Renal cortical epithelial cell (primary cell): ENCODE measurements around the gene NFYC. TPM values are rescaled to one million over a fixed set of nuclear protein-coding genes. Genes with fewer than 3 reads are reported as not detected.
A peak's percentile ranks its signal among the peaks of the same experiment; 100 is the strongest.

Source experiments
- DNase-seq: peaks from one replicate; pipeline ENCODE4 v3.0.0-alpha.2; 2011; ENCODE audit warnings: low read depth
- total RNA-seq: library from RNA; depleted of rRNA; stranded (reverse); fragments of >200 nt; gene quantifications from 2 replicates; pipeline ENCODE4 v1.2.3, GENCODE V29; 2014

Gene NFYC
- total RNA-seq, 1 donor from 2014 or later, result 40.4 TPM

DNA sequence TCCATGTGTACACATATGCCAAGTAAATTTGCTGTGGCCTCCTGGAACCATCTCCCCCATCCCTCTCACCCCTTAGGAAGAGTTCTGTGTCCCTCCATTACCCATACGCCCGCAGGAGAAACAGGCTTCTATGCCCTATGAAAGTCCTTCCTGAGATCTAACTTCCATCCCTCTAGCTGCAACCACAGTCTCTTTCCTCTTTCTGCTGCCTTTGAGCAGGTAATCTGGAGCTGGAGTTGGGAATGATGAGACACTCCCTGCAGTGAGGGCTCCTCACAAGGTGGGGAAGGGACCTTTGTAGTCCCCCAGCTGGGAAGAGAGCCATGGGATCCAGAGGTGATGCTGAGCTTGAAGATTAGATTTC lies 90.1 kb downstream of the NFYC start:
- no peak for DNase-seq

DNA sequence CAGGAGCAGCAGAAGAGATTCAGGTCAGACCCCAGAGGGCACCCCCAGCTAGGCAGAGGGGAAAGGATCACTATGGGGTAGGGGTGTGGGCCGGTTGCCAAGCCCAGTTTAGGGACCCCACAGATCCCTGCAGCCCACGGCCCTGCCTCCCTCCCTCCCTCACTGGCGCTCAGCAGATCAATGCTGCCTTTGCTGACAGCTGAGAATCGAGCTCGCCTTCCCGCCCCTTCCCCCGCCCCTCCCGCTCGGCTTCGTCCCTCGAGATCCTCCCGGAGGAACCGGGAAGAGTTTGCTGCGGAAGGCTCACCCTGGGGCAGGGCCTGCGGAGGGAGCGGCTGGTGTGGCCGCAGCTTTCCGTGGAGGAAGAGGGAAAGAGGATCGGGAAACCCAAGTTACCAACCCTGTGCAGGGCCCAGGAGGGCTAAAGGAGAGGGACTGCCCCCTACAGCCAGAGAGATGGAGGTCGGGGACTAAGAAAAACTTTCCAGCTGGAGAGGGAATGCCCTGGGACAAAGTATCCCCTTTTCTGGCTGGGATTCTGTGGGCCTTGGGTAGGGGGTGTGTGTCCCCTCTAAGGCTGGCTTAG lies 91.0 kb downstream of the NFYC start:
- DNase-seq, result no peak

- DNase-seq, result no peak
These were observed 91.7 kb downstream of the NFYC start, which contains the start of gene KCNQ4 for GRCh38 chr1:40783001-40783905. KCNQ4 (plus strand) TSS chr1:40783787; CDS start chr1:40784094, 307 bp downstream.

- DNase-seq, result no peak
These were observed 92.8 kb downstream of the NFYC start for GRCh38 chr1:40784141-40784770.

- no peak for DNase-seq
These were observed 93.3 kb downstream of the NFYC start for GRCh38 chr1:40784771-40785151.

- DNase-seq, result no peak
These were observed 93.9 kb downstream of the NFYC start for GRCh38 chr1:40785446-40785845.

GRCh38 chr1:40786171-40786994 lies 94.9 kb downstream of the NFYC start:
- no peak for DNase-seq

DNA sequence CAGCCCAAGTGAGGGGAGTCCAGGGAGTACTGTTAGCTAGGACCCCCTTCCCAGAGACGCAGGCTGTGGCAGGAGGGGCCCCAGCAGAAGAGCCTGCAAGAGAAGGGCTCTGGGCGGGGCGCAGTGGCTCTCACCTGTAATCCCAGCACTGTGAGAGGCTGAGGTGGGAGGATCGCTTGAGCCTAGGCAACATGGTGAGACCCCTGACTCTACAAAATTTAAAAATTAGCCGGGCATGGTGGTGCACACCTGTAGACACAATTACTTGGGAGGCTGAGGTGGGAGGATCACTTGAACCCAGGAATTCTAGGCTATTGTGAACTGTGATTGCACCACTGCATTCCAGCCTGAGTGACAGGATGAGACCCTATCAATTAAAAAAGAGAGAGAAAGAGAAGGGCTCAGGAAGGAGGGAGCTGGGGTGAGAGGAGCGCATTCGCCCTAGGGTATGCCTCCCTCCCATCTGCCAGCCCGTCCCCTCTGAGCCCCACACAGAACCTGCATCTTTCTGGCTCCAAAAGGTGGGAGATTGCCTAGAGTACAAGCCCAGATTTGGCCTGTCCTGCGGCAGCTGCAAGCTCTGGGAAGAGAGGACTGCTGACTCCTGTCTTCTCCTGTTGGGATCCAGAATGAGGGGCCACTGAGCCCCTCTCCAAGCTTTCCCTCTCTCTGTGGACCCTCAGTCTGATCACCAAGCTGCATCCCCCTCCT lies 95.6 kb downstream of the NFYC start:
- no peak for DNase-seq

DNA sequence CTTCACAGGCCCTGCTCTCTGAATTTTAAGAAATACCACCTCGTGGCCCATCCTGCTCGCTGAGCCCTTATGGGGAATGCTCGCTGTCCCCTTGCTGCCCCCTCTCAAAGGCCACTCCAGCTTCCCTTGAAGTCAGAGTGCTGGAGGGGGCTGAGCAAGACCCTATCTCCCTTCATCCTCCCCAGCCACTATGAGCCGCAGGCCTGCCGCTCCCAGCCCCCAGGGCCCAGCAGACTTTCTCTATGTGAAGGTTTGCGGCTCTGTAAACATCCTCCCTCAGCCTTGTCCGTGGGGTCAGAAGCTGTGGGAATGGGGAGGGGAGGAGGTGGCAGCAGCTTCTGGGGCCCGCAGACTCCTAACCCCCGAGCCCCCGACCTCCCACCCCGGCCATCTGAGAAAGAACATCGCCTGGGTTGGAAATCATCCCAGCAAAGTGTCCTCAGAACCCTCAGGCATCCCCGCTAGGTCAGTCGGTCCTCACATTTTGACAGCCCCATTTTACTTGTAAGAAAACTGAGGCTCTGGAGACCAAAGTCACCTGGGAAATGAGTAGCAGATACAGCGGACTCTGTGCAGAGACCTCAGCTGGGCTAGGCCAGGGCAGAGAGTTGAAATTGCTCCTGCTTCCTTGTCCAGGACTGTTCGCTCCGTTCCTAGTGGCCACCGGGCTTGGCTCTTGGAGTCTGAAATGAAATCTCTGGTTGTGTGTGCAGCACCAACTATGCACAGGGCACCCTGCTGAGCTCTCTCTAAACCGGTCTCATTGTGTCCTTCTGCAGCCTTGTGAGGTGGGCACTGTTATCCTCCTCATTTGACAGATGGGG lies 96.4 kb downstream of the NFYC start:
- no peak for DNase-seq

- no peak for DNase-seq
These were observed 97.2 kb downstream of the NFYC start for GRCh38 chr1:40788561-40789341.

- DNase-seq, result no peak
These were observed 97.8 kb downstream of the NFYC start for GRCh38 chr1:40789342-40789598.

DNA sequence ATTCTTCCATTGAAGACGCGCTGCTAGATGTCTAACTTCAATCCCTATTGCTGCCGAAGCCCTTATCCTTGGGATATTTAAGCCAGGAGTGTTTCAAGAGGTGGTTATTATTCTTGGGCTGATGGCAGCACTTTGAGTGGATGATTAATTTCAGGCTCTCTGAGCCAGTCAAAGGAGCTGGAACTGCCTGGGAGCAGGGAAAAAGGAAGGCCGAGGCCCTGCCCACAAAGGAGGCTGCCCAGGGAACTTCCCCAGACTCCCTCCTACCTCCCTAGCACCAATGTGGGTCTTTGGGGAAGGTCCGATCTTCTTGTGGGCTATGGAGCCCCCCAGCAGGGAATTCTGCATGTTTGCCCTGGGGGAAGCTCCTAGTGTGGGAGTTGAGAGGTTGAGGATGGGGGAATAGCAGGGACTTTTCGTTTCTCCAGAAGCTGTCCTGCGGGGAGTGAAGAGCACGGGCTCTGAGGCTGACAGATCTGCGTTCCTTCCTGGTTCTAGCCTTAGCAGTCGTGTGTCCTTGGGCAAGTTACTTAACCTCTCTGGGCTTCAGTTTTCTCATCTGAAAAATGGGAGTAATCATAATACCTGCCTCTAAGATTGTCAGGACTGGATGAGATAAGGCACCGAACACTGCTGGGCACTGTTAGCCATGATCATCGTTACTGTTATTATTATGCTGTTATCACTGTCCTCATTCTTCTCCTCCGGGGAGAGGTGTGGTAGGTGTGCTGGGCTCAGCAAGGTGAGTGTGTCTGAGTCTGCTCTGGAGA lies 98.3 kb downstream of the NFYC start:
- DNase-seq, result peak; percentile 30

DNA sequence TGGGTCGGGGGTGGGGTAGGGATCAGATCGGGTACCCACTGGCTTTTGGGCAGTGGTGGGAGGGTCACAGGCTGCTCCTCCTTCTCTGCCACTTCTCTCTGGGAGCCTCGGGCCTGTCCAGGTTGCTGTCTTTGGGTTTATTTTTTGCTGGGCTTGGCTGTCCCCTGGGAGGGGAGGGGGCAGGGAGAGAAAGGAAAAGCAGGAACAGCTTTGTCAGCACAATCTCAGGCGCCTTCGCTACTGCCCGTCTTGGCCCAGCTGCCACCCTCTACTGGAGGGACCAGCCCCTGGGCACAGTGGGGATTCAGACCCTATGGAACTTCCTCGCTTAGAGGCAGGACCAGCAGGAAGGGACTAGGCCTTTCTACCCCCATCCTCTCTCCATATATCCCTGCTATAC lies 100.5 kb downstream of the NFYC start:
- no peak for DNase-seq

DNA sequence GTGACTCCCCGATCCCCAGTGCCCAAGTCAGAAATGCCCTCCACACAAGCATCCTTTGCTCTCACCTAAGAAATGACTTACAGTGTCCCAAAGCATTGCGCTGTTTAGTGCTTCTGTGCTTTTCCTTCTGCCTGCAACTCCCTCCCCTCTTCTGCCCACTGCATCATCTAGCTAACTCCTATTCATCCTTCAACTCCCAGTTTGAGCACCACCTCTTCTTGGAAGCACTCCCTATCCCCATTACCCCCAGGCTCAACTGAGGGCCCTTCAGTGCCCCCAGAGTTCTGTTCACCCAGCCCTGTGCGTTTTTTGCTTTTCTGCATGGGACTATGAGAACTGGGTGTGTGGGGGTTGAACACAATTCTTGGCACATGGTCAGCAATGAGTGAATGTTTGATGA lies 102.1 kb downstream of the NFYC start:
- DNase-seq, result no peak

DNA sequence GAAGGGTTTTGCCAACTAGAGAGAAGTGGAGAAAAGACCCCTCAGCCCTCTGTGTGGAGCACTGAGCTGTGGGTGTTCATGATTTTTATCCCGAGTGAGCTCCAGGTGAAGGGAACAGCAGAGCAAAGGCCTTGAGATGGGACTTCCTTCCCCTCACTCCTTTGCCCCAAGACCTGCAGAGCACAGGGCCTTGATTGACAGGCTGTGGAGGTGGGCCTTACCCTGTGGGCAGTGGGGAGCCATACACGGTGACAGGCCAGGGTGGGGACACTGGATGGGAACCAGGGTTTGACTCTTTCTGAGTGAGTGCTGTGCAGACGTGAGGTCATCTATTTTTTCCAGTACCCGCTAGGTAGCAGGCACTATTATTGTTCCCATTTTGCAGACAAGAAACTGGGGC lies 102.5 kb downstream of the NFYC start:
- no peak for DNase-seq

DNA sequence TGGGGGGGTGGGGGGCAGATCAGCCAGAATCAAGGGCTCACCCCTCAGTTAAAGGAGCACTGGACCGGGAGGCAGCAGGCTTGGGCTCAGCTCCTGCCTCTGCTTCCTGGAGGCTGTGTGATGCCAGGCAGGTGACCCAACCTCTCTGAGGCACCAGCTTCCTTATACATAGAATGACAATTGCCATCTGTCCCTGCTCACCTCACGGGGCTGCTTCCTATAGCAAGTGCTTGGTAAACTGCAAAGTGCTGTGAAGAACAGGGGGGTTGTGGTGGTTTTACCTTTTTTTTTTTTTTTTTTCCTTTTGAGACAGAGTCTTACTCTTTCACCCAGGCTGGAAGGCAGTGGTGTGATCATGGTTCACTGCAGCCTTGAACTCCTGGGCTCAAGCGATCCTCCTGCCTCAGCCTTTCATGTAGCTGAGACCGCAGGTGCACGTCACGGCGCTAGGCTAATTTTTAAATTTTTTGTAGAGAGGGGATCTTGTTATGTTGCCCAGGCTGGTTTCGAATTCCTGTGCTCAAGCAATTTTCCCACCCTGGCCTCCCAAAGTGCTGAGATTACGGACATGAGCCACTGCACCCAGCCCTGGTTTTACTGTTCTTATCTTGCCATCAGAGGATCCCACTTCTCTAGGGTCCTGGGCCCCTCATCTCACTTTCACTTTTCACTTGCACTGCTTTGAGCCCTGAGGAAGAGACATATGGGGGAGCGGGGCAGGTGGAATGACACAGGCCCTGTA lies 103.6 kb downstream of the NFYC start:
- no peak for DNase-seq

GRCh38 chr1:40795811-40796586 lies 104.5 kb downstream of the NFYC start:
- DNase-seq, result no peak
